HepG2 (cell line): ENCODE data around the gene ARHGEF26. TPM values are rescaled to one million over a fixed set of nuclear protein-coding genes. Genes with fewer than 3 reads are reported as not detected.

ENCODE experiments used
- ATAC-seq: fragments of 200-7000 bp; cut with Tn5 transposase; 3 replicates; pipeline ENCODE4 v1.9.1; 2020; ENCODE audit warnings: mild to moderate bottlenecking, moderate library complexity
- BruUV-seq: library from RNA; stranded (reverse); fragments of 400-500 nt; replicated peaks from 2 replicates; lab custom pipeline; 2021; lab: Mats Ljungman, UMichigan
- CTCF ChIA-PET: fragments of 300-600 bp; formaldehyde crosslinking; extraction: SDS; loops from one replicate; lab custom pipeline; 2021; ENCODE audit warnings: low total read pairs, inconsistent platforms, low intra/inter-chr PET ratio; lab: Yijun Ruan, JAX
- POLR2A ChIA-PET: fragments of 350-600 bp; sonication (Branson Sonifier 250); formaldehyde crosslinking; loops from one replicate; lab custom pipeline; 2020; ENCODE audit warnings: antibody characterized with exemption, inconsistent platforms; lab: Yijun Ruan, JAX
- DNase-seq: peaks from one replicate; pipeline ENCODE4 v3.0.0-alpha.2; 2015; ENCODE audit warnings: low spot score
- FAIRE-seq: peaks from 3 replicates; lab custom pipeline; 2011; peaks lifted over from hg19 to GRCh38; lab: Jason Lieb, UNC
- H2AFZ ChIP-seq: one replicate; pipeline ENCODE4 v1.6.1; 2011; ENCODE audit warnings: low read length, inconsistent platforms
- H3K27ac ChIP-seq: fragments of 300-600 bp; 3 replicates; pipeline ENCODE4 v1.8.0; 2011; ENCODE audit warnings: mixed run types, mild to moderate bottlenecking, mixed read lengths, low read length, inconsistent platforms; ENCODE audit not compliant: insufficient read depth; ENCODE audit errors: extremely low read length
- H3K27me3 ChIP-seq, 2 experiments: fragments of 200-600 bp in 1 of 2; 2 replicates in 1 of 2; 3 replicates in 1 of 2; pipeline versions ENCODE4 v1.6.0 to v1.8.0; 2011; ENCODE audit warnings: low read length in 2 of 2, mild to moderate bottlenecking in 2 of 2, moderate library complexity in 2 of 2, inconsistent platforms in 1 of 2; ENCODE audit not compliant: insufficient read depth in 2 of 2, control insufficient read depth in 1 of 2
- H3K36me3 ChIP-seq, 2 experiments: fragments of 200-600 bp in 1 of 2; replicated peaks in 1 of 2; 2 replicates in 1 of 2; 3 replicates in 1 of 2; pipeline versions ENCODE4 v1.5.1 to v1.8.0; 2011; ENCODE audit warnings: low read length in 2 of 2, inconsistent platforms in 1 of 2; ENCODE audit not compliant: insufficient read depth in 2 of 2, control insufficient read depth in 1 of 2
- H3K4me1 ChIP-seq: 2 replicates; pipeline ENCODE4 v1.5.1; 2012; ENCODE audit warnings: low read length, inconsistent platforms; ENCODE audit not compliant: insufficient read depth
- H3K4me2 ChIP-seq: 2 replicates; pipeline ENCODE4 v1.6.0; 2011; ENCODE audit warnings: low read depth, low read length, inconsistent platforms
- H3K4me3 ChIP-seq, 3 experiments: fragments of 200-600 bp in 1 of 3; sonication (generic), shearing (Covaris generic) in 1 of 3; replicated peaks in 1 of 3; 2 replicates each; pipeline ENCODE4 v1.5.1; 2011 to 2016; ENCODE audit warnings: low read length in 3 of 3, inconsistent platforms in 2 of 3, low read depth in 2 of 3, mild to moderate bottlenecking in 2 of 3, control low read depth in 1 of 3, mixed read lengths in 1 of 3; ENCODE audit not compliant: insufficient read depth in 1 of 3
- H3K79me2 ChIP-seq: one replicate; pipeline ENCODE4 v1.6.1; 2011; ENCODE audit warnings: low read length, inconsistent platforms; ENCODE audit not compliant: insufficient read depth
- H3K9ac ChIP-seq: 2 replicates; pipeline ENCODE4 v1.6.0; 2011; ENCODE audit warnings: mild to moderate bottlenecking, low read depth, low read length, inconsistent platforms; ENCODE audit not compliant: insufficient read depth
- H3K9me3 ChIP-seq: 2 replicates; pipeline ENCODE4 v1.5.1; 2012; ENCODE audit warnings: mild to moderate bottlenecking, low read length
- H4K20me1 ChIP-seq: 2 replicates; pipeline ENCODE4 v1.6.0; 2011; ENCODE audit warnings: inconsistent platforms, mild to moderate bottlenecking, low read length, moderate library complexity; ENCODE audit not compliant: insufficient read depth
- ATRX ChIP-seq: sonication (generic); formaldehyde crosslinking; IDR thresholded peaks from 2 replicates; pipeline ENCODE4 v1.4.0; 2020; ENCODE audit warnings: missing genetic modification reagents, borderline replicate concordance
- BHLHE40 ChIP-seq: IDR thresholded peaks from 2 replicates; pipeline ENCODE4 v1.6.1; 2011; ENCODE audit warnings: low read length, improper control_type of control experiment
- HOXA5 ChIP-seq: sonication (generic); formaldehyde crosslinking; IDR thresholded peaks from 2 replicates; pipeline ENCODE4 v1.4.0; 2020; ENCODE audit warnings: missing genetic modification reagents
- KDM5B ChIP-seq: sonication (generic); formaldehyde crosslinking; IDR thresholded peaks from 2 replicates; pipeline ENCODE4 v1.4.0; 2020; ENCODE audit warnings: missing genetic modification reagents, mild to moderate bottlenecking, borderline replicate concordance
- NRL ChIP-seq: sonication (generic); formaldehyde crosslinking; IDR thresholded peaks from 2 replicates; pipeline ENCODE4 v1.5.0; 2020; ENCODE audit warnings: missing genetic modification reagents, mild to moderate bottlenecking, moderate library complexity, borderline replicate concordance
- ZBTB42 ChIP-seq: sonication (generic); formaldehyde crosslinking; IDR thresholded peaks from 2 replicates; pipeline ENCODE4 v1.5.0; 2020; ENCODE audit warnings: mild to moderate bottlenecking, missing genetic modification reagents
- ZFX ChIP-seq: sonication (generic); formaldehyde crosslinking; IDR thresholded peaks from 2 replicates; pipeline ENCODE4 v1.4.0; 2020; ENCODE audit warnings: mild to moderate bottlenecking, low read depth, missing genetic modification reagents, moderate library complexity
- ZNF616 ChIP-seq: sonication (generic); formaldehyde crosslinking; IDR thresholded peaks from 2 replicates; pipeline ENCODE4 v1.5.0; 2020; ENCODE audit warnings: low read depth, mild to moderate bottlenecking, missing genetic modification reagents
- ZNF7 ChIP-seq: IDR thresholded peaks from 2 replicates; pipeline ENCODE4 v1.6.1; 2016; ENCODE audit warnings: missing biosample characterization, missing genetic modification reagents
- WGBS: methylation state at CpG from one replicate; pipeline ENCODE4 v1.1.6; 2017; ENCODE audit warnings: low lambda C conversion rate; 5-methylcytosine and 5-hydroxymethylcytosine counted together
- in situ Hi-C: cut with HindIII; loops from 2 replicates; pipeline ENCODE4 v1.10.0; 2017; ENCODE audit warnings: low pct_unique_long_range_greater_than_20kb; ENCODE audit not compliant: extremely low pct_ligation_motif_present
- intact Hi-C: fragments of 100-400 bp; cut with micrococcal nuclease; formaldehyde crosslinking; loops from one replicate; pipeline ENCODE4 v1.10.0; 2022; ENCODE audit not compliant: unreplicated experiment
- polyA plus RNA-seq, 8 experiments: library from polyadenylated mRNA; depleted of rRNA in 3 of 8; stranded (reverse) in 7 of 8; unstranded in 1 of 8; fragments of >200 nt; fragmentation: Illumina TruSeq in 4 of 8; extraction: Trizol in 4 of 8; gene quantifications; 2 replicates each; pipeline versions ENCODE4 v1.2.1 to v1.2.3, GENCODE V29; 2011 to 2016; ENCODE audit warnings: low read depth in 4 of 8, missing spikeins in 1 of 8, mixed read lengths in 1 of 8; ENCODE audit not compliant: insufficient read depth in 1 of 8
- total RNA-seq, 5 experiments: library from RNA; depleted of rRNA; stranded (reverse); fragments of >200 nt; fragmentation: Illumina TruSeq; extraction: Trizol; gene quantifications; 2 replicates each; pipeline ENCODE4 v1.2.3, GENCODE V29; 2016; ENCODE audit warnings: low read depth in 1 of 5
- TF ChIP-seq, protein P1 (sequence below): sonication (generic); formaldehyde crosslinking; IDR thresholded peaks from 2 replicates; pipeline ENCODE4 v1.4.0; 2020; ENCODE audit warnings: missing genetic modification reagents
- TF ChIP-seq, protein P2 (sequence below): sonication (generic); formaldehyde crosslinking; IDR thresholded peaks from 2 replicates; pipeline ENCODE4 v1.4.0; 2020; ENCODE audit warnings: missing genetic modification reagents
- TF ChIP-seq, protein P3 (sequence below): sonication (generic); formaldehyde crosslinking; IDR thresholded peaks from 2 replicates; pipeline ENCODE4 v1.4.0; 2020; ENCODE audit warnings: missing genetic modification reagents, borderline replicate concordance
- TF ChIP-seq, protein P4 (sequence below): sonication (generic); formaldehyde crosslinking; IDR thresholded peaks from 2 replicates; pipeline ENCODE4 v1.5.1; 2020; ENCODE audit warnings: mild to moderate bottlenecking, missing genetic modification reagents

Gene ARHGEF26
- total and polyA plus RNA-seq, 2 of the 13 experiments (the other 11 are each of a cell fraction or from before 2014, with no cell fraction given), result 0.74 to 6.1 TPM

DNA sequence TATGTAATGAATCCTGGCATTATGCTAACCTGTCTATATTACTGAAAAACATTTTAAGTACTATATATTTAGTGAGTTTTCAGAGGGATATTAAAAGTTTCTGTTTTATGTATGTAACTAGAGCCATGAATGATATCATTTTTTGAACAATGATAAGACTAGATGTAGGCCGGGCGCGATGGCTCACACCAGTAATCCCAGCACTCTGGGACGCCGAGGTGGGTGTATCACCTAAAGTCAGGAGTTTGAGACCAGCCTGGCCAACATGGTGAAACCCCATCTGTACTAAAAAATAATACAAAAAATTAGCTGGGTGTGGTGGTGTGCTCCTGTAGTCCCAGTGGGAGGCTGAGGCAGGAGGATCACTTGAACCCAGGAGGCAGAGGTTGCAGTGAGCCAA is 169.0 kb downstream of the ARHGEF26 start (continued):
- TF ChIP-seq ZNF616 (CRISPR knock-in tag) (no peak), KDM5B (CRISPR knock-in tag) (no peak), ZBTB42 (CRISPR knock-in tag) (no peak), ZNF7 (CRISPR knock-in tag) (no peak), ZFX (CRISPR knock-in tag) (no peak), BHLHE40 (no peak)
- TF ChIP-seq, protein P1, sequence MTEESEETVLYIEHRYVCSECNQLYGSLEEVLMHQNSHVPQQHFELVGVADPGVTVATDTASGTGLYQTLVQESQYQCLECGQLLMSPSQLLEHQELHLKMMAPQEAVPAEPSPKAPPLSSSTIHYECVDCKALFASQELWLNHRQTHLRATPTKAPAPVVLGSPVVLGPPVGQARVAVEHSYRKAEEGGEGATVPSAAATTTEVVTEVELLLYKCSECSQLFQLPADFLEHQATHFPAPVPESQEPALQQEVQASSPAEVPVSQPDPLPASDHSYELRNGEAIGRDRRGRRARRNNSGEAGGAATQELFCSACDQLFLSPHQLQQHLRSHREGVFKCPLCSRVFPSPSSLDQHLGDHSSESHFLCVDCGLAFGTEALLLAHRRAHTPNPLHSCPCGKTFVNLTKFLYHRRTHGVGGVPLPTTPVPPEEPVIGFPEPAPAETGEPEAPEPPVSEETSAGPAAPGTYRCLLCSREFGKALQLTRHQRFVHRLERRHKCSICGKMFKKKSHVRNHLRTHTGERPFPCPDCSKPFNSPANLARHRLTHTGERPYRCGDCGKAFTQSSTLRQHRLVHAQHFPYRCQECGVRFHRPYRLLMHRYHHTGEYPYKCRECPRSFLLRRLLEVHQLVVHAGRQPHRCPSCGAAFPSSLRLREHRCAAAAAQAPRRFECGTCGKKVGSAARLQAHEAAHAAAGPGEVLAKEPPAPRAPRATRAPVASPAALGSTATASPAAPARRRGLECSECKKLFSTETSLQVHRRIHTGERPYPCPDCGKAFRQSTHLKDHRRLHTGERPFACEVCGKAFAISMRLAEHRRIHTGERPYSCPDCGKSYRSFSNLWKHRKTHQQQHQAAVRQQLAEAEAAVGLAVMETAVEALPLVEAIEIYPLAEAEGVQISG (CRISPR knock-in tag), result no peak

DNA sequence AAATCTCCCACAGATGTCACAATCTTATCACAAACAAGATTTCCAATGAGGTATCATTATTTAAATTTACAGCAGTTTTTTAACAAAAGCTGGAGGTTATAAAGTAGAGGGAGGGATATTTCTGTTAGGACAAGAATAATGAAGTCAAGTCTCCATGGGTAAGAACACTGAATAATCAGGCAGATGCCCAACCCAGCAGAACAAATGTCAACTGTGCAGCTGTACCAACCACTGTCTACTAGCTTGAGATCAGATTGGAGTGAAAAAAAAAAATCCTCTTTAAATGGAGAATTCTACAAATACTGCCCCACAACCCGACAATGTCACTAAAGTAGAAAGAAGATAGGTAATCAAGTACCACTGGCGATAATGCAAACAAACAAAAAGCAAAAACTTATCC is 172.8 kb downstream of the ARHGEF26 start:
- BruUV-seq, result no TSS peak
- no peaks in the 10 kb centered on the region for H4K20me1 ChIP-seq
- H3K4me1 ChIP-seq, result no peaks in the 10 kb centered on the region
- H2AFZ ChIP-seq, result no peak overlapping the region
- no peaks in the 10 kb centered on the region for H3K79me2 ChIP-seq
- no peak overlapping the region for H3K4me3 ChIP-seq
- no peak overlapping the region for H3K27ac ChIP-seq
- WGBS, result 100% methylated on average over 2 of the region's 2 CpGs
- intact Hi-C loops, result no loop called here
- no peaks in the 10 kb centered on the region for H3K27me3 ChIP-seq
- FAIRE-seq (no peak), ATAC-seq (no peak), DNase-seq (no peak)
- CTCF ChIA-PET, result no interaction called here
- H3K9me3 ChIP-seq, result no peaks in the 10 kb centered on the region
- peaks cover 5 to 59% of the 10 kb centered on the region in 2 experiments for H3K36me3 ChIP-seq
- in situ Hi-C loops, result no loop called here
- H3K9ac ChIP-seq, result no peak overlapping the region
- no peak overlapping the region for H3K4me2 ChIP-seq
- POLR2A ChIA-PET, result no interaction called here
- TF ChIP-seq NRL (CRISPR knock-in tag) (no peak), ATRX (CRISPR knock-in tag) (no peak), HOXA5 (CRISPR knock-in tag) (no peak)
- TF ChIP-seq, protein P2, sequence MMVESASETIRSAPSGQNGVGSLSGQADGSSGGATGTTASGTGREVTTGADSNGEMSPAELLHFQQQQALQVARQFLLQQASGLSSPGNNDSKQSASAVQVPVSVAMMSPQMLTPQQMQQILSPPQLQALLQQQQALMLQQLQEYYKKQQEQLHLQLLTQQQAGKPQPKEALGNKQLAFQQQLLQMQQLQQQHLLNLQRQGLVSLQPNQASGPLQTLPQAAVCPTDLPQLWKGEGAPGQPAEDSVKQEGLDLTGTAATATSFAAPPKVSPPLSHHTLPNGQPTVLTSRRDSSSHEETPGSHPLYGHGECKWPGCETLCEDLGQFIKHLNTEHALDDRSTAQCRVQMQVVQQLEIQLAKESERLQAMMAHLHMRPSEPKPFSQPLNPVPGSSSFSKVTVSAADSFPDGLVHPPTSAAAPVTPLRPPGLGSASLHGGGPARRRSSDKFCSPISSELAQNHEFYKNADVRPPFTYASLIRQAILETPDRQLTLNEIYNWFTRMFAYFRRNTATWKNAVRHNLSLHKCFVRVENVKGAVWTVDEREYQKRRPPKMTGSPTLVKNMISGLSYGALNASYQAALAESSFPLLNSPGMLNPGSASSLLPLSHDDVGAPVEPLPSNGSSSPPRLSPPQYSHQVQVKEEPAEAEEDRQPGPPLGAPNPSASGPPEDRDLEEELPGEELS, result no peak
- TF ChIP-seq, protein P3, sequence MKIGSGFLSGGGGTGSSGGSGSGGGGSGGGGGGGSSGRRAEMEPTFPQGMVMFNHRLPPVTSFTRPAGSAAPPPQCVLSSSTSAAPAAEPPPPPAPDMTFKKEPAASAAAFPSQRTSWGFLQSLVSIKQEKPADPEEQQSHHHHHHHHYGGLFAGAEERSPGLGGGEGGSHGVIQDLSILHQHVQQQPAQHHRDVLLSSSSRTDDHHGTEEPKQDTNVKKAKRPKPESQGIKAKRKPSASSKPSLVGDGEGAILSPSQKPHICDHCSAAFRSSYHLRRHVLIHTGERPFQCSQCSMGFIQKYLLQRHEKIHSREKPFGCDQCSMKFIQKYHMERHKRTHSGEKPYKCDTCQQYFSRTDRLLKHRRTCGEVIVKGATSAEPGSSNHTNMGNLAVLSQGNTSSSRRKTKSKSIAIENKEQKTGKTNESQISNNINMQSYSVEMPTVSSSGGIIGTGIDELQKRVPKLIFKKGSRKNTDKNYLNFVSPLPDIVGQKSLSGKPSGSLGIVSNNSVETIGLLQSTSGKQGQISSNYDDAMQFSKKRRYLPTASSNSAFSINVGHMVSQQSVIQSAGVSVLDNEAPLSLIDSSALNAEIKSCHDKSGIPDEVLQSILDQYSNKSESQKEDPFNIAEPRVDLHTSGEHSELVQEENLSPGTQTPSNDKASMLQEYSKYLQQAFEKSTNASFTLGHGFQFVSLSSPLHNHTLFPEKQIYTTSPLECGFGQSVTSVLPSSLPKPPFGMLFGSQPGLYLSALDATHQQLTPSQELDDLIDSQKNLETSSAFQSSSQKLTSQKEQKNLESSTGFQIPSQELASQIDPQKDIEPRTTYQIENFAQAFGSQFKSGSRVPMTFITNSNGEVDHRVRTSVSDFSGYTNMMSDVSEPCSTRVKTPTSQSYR (CRISPR knock-in tag), result no peak
- TF ChIP-seq, protein P4, sequence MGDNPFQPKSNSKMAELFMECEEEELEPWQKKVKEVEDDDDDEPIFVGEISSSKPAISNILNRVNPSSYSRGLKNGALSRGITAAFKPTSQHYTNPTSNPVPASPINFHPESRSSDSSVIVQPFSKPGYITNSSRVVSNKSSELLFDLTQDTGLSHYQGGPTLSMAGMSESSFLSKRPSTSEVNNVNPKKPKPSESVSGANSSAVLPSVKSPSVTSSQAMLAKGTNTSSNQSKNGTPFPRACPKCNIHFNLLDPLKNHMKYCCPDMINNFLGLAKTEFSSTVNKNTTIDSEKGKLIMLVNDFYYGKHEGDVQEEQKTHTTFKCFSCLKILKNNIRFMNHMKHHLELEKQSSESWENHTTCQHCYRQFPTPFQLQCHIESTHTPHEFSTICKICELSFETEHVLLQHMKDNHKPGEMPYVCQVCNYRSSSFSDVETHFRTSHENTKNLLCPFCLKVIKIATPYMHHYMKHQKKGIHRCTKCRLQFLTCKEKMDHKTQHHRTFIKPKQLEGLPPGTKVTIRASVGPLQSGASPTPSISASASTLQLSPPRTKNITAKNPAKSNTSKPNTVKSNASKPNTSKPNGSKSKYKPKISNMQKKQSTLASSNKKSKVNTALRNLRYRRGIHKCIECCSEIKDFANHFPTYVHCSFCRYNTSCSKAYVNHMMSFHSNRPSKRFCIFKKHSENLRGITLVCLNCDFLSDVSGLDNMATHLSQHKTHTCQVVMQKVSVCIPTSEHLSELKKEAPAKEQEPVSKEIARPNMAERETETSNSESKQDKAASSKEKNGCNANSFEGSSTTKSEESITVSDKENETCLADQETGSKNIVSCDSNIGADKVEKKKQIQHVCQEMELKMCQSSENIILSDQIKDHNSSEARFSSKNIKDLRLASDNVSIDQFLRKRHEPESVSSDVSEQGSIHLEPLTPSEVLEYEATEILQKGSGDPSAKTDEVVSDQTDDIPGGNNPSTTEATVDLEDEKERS (CRISPR knock-in tag), result no peak
